NB4 (cell line): ENCODE data around the gene GPR108.

ENCODE experiments used
- DNase-seq: peaks from one replicate; pipeline ENCODE4 v3.0.0; 2010; ENCODE audit warnings: low read depth
- H3K4me3 ChIP-seq: one replicate; pipeline ENCODE4 v1.5.1; 2011; ENCODE audit warnings: mild to moderate bottlenecking, low read depth, low read length, moderate library complexity
- CTCF ChIP-seq: IDR thresholded peaks from one replicate; pipeline ENCODE4 v1.5.1; 2012; ENCODE audit warnings: low read depth, low read length
- MAX ChIP-seq: IDR thresholded peaks from 2 replicates; pipeline ENCODE4 v1.6.1; 2011; ENCODE audit warnings: low read depth, low read length
- MYC ChIP-seq: IDR thresholded peaks from 2 replicates; pipeline ENCODE4 v1.6.1; 2011; ENCODE audit warnings: low read depth, low read length
- POLR2A ChIP-seq: IDR thresholded peaks from 2 replicates; pipeline ENCODE4 v1.6.1; 2011; ENCODE audit warnings: mild to moderate bottlenecking; ENCODE audit not compliant: insufficient read length; ENCODE audit errors: extremely low read depth

The GPR108 gene

GRCh38 chr19:6707011-6707657 lies 30.2 kb downstream of the GPR108 start:
- no peak for DNase-seq
- TF ChIP-seq MAX = no peak
- no peak for TF ChIP-seq CTCF
- no peak for TF ChIP-seq POLR2A
- no peak for TF ChIP-seq MYC
- no peak overlapping the region for H3K4me3 ChIP-seq

GRCh38 chr19:6706633-6706958 lies 30.8 kb downstream of the GPR108 start:
- no peak overlapping the region for H3K4me3 ChIP-seq
- TF ChIP-seq MYC = no peak
- no peak for TF ChIP-seq POLR2A
- TF ChIP-seq MAX = no peak
- TF ChIP-seq CTCF = no peak
- no peak for DNase-seq

- TF ChIP-seq MAX = no peak
- no peak for TF ChIP-seq CTCF
- no peak for TF ChIP-seq POLR2A
- no peak for TF ChIP-seq MYC
- no peak overlapping the region for H3K4me3 ChIP-seq
- no peak for DNase-seq
These were observed 31.3 kb downstream of the GPR108 start for GRCh38 chr19:6705931-6706632.

GRCh38 chr19:6700586-6701316 lies 36.6 kb downstream of the GPR108 start:
- H3K4me3 ChIP-seq = no peak overlapping the region
- TF ChIP-seq MYC = no peak
- TF ChIP-seq MAX = no peak
- TF ChIP-seq POLR2A = no peak
- no peak for TF ChIP-seq CTCF
- DNase-seq = no peak

- H3K4me3 ChIP-seq = no peak overlapping the region
- TF ChIP-seq MYC (no peak), CTCF (no peak)
- no peak for DNase-seq
These were observed 37.4 kb downstream of the GPR108 start for GRCh38 chr19:6699935-6700334.
